Astrocyte of the hippocampus (primary cell): ENCODE measurements around the gene ITGB7.
A peak's percentile ranks its signal among the peaks of the same experiment; 100 is the strongest.

ENCODE experiments used
- DNase-seq: peaks from one replicate; pipeline ENCODE4 v3.0.0; 2011; ENCODE audit warnings: low read depth, low spot score

The ITGB7 gene

DNA sequence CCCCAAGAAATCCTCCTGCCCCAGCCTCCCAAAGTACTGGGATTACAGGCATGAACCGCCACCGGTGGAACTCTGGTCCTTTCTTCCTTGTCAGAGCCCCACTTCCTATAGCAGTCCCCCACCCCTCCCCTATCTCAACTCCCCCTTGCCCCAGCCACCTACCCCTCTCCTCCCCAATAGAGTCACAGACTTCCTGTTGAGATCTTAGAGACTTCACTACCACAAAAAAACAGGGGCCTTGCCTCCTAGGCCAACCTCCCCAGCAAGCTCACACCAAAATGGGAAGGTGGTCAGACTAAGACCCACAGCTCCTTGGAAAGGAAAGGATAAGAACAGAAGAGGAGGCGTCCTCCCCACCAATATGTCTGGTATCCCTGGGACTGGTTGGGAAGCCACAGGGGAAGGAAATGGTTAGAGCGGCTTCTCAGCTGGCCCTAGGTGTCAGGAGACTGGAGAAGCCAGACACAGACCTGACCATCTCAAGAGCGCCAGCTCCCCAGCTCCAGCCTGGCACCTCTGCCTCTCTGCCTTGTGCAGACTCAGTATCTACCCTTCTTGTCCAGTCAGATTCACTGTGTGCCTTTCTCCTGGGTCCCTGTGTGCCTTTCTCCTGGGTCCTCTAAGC lies 8.5 kb downstream of the ITGB7 start:
- no peak for DNase-seq

DNA sequence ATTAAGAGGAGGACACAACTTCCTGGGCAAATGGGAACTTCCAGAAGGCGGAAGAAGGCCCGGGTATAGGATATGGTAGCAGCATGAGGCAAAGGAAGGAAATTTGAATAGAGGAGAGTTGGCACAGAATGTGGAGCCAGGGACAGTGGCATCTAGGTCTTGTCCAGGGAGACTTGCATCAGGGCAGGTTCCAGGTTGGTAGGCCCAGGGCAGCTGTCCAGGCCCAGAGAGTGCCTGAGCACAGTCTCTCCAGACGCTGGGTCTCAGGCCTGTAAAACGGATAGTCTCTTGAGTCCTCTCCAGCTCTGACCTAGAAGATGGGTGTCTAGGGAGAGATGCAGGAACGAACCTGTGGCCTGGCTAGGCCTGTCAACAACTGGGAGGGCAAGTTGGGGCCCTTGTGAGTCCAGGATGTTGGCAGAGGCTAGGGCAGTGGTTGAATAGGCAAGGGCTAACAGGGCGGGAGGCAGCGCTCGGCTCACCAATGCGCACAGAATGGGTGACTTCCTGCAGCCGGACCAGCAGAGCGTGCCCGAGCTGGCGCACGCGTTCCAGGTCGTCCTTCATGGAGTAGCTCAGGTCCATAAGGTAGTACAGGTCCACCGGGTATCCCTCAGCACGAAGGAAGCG lies 9.9 kb downstream of the ITGB7 start:
- no peak for DNase-seq

DNA sequence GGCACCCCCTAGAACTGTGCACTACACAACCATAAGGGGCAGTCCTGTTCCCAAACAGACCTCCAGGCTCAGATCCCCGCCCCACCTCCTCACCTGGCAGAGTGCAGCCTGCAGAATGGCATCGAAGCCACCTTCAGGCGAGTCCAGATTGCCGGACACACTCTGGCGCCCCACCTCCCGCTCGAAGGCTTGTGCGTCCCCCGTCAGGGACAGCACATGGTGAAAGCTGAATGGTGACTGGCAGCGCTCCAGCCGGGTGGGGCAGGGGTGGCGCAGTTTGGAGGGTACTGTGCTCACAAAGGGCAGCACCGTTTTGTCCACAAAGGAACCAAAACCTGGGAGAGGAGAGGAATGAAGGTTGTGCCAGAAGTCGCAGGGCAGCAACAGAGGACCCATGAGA lies 10.6 kb downstream of the ITGB7 start:
- DNase-seq: no peak

DNA sequence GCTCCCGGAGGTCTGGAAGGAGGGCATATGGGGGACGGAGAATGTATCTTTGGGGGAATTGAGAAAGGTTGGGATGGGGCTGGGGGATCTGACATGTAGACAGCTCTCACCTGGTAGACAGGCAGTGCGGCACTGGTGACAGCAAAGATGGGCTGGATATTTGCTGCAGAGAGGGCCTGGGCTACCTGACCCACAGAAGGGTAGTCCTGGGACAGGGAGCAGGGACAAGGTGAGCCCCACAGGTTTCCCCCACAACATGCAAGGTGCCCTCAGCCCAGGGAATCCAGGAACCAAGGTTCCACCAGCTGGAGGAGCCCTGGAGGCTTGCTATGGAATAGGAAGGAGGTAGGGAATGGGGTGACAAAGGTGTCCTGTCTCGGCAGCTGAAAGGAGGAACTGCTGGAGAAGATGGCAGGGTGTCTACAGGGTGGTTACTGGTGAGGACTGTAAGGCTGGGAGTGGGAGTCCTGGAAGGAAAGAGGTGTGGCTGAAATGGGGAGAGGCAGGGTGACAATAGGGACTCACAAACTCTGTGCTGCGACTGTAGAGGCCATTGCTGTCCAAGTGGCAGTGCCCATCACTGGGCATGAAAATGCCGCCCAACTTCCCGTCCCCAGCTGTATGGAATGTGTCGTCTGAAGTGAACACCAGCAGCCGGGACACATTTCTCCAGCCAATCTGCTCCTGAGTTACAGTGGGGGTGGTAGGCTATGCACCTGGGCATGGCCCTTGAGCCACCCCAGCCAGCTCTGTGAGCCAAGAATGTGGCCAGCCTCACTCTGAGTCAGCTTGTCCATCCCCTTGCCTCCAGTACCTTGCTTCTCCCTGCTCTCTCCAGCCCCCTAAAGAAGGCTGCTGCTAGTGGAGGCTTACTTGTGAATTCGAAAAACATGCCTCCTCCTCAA lies 11.3 kb downstream of the ITGB7 start:
- peak; percentile 53 for DNase-seq

DNA sequence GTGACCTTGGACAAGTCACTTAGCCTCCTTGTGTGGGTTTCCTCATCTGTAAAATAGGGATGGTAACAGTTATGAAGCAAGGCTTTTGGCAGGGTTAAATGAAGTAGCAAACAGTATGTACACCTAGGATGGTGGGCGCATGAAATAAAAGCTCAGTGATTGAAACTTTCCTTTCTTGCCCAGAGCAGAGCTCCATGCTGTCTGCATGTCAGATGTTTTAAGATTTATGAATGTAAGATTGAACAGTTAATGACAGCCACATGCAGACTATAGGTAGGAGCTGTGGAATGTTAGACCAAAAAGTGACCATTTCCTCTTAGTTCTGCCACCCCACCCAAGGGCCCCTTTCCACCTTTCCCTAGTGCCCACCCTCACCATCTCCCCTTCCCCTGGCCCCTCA lies 12.1 kb downstream of the ITGB7 start:
- no peak for DNase-seq

DNA sequence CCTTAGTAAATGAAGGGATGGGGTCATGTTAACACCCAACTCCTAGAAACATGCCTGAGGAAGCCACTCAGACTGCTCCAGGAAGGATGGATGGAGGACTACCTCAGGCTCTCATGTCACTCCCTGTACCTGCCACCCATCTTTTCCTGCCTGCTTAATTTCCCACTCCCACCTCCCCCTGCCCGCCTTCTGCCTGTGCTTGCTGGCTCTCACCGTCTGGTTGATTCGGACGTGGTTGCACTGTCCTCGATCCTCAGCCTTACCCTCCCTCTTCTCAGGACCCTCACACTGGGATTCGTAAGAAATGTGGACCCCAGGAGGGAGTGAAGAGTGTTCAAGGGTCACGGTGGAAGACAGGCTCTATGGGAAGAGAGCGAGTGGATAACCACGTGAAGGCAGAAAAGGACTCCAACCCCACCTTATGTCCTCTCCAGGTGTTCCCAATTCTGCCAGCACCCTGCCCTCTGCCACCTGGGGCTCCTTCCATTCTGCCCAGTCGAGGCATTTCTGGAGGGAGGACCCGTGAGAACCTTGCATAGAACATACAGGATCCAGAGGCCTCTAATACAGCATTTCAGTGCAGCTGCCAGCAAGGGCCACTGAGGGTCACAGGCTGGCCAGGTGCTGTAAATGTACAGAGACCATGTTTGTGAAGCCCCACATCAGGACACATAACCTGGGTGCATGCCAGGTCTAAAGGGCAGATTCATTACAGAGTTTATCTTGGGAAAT lies 12.9 kb downstream of the ITGB7 start:
- DNase-seq: no peak

DNA sequence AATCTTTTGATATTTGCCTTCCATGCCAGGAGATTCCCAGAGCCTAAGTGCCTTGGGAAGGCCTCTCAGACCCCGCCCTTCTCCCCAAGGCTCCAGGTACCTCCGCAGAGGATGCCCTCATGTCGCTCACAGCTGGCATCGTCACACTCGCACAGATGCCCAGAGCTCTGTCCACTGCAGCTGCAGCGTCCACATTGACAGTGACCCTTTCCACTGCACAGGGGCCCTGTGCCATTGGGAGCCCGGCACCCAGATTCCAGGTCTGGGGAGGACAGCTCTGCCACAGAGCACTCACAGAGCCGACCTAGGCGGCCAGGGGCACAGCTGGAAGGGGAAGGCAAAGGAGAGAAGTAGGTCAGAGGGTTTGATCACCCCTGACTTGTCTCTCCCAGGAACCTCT lies 14.0 kb downstream of the ITGB7 start:
- no peak for DNase-seq

DNA sequence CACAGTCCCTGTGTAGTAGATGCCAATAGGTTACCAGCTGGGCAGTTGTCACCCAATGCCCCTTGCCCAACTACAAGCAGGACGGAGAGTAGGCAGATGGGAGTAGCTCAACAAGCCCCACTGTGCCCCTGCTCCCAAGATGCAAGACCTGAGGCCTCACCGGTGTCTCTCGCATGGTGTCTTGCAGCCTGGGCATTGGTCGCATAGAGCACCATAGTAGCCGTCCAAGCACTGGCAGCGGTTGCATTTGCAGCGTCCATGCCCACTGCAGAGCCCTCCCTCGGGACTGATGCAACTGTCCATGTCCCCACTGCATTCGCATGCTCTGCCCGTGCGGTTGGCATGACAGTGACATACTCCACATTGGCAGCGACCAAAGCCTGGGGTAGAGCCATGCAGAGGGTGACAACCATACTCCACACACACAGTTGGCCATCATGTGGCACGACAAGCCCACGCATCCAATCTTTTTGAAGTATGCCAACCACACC lies 14.5 kb downstream of the ITGB7 start:
- no peak for DNase-seq

DNA sequence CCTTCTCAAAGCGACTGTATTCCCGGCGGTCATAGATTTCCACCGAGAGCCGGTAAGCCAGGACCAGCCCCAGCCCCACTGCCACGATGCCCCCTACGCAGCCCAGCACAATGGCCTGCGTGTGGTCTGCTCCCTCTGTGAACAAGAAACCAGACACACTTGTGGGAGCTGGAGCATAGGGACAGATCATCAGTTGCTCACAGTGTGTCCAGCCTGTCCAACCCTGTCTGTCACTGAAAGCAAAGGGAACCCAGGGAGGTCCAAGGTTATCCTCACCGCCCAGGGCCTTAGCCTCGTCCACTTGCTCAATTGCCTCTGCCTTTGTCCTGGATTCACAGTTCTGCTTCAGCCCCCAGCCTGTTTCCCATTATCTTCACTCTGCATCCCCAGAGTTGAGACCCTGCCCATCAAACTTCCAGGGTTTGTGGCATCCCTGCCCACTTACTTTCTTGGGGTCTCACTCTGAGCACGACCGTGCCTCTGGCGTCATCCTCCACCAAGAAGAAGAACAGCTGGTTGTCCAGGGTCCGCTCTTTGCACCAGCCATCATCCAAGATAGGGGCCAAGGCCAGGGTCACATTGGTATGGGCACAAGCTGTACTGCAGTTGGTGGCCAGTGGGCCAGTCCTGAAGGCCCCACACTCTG lies 15.0 kb downstream of the ITGB7 start:
- DNase-seq: no peak

DNA sequence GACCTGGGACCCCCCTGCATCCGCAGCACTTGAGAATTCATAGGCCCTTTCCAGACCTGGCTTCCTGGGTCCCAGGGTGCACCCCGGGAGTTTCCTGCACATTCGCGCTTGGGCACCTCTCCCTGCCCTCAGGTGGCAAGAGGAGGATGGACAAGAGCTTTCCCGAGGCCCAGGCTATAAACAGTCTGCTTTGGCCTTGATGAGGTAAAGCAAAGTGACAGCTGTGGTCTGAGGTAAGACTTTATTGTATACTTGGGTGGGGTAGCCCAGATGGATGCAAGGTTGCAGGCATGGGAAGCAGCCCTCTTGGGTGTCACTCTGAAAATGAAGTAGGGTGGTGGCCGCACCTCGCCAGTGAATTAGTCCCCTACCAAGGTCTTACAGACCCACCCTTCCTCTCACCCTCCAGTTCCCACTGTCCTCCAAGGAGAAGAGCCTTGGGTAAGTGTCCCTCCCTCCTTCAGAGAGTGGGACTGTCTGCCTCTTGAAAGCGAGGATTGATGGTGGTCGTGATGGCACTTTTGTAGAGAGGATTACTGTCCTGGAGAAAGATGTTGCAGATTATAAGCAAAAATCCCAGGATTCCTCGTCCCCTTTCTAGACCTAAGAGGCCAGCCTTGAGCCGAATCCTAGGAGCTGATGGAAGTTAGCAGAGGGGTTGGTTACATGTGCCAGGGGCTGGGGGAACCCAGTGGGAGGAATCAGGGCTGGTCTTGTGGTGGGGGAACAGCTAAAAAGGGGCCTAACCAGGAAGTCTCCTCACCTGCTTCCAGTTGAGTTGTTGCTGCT lies 15.8 kb downstream of the ITGB7 start:
- DNase-seq: no peak

DNA sequence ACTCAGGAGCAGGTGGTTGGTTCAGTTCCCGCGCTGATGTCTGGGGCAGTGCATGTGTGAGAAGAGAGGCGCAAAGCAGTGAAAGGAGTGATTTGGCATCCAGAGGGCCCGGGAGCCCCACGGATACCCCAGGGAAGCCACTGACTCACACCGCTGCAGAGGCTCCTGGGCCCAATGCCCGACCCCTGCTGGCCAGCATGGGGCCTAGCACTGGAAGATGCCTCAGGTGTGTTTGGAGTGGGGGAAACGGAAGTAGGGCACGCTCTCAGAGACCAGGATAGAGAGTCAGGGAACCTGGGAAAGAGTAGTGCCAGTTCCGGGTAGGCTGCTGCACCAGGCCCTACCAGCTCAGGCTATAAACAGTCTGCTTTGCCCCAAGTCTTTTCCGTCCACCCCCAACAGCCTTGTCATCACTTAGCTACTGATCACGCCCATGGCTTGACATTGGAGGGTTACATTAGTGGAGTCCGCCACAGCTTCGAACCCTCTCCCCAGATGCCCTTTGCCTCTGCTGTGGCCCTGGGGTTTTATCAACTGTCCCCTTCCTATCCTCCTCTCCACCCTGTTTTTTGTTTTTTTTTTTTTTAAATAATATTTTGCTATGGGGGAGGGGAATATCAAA lies 16.8 kb downstream of the ITGB7 start:
- DNase-seq: peak; percentile 75

DNA sequence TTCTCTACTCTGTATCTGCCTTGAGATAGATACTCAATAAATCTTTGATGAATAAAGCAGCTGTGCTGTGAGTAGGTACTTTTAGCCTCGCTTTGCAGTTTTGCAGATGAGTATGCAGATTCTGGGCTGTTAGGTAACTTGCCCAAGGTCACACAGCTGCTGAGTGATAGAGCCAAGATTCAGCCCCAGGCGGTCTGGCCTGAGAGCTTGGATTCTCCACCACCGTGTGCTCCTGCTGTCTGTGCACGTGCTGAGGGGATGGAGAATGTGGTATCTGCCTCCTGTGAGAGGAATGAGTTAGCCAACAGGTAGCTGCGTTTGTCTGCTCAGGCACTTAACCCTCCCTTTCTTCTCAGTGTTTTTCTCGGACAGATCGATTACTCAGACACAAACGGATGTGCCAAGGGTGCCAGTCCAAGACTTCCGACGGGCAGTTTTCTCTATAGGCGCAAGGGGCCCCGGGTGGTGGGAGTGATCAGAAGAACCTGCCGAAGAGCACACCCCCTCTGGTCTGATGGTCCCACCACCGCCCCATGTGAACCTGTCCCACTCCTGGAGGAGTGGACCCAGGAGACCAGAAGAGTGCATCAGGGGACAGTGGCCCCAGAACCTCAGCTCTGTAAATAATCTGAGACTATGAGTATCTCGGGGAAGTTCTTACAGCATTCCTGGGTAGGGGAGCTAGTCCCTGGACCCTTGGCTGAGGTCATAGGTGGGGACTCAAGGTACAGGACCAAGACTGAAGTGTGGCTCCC lies 19.7 kb downstream of the ITGB7 start:
- DNase-seq: no peak

DNA sequence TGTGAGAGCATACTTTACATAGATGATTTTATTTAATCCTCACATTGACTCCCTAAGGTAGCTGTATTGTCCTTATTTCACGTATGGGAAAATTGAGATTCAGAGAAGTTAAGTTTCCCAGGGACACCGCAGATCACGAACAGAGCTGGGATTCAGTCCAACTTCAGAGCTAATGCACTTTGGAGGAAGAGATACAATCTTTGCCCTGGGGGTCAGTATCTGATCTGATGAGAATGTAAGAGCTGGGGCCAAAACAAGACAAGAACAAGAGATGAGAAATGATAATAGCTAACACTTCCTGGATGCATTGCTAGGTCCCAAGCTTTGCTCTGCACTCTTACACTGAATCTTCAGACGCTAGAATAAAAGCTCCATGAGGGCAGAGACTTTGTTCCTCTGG lies 20.3 kb downstream of the ITGB7 start:
- DNase-seq: no peak

DNA sequence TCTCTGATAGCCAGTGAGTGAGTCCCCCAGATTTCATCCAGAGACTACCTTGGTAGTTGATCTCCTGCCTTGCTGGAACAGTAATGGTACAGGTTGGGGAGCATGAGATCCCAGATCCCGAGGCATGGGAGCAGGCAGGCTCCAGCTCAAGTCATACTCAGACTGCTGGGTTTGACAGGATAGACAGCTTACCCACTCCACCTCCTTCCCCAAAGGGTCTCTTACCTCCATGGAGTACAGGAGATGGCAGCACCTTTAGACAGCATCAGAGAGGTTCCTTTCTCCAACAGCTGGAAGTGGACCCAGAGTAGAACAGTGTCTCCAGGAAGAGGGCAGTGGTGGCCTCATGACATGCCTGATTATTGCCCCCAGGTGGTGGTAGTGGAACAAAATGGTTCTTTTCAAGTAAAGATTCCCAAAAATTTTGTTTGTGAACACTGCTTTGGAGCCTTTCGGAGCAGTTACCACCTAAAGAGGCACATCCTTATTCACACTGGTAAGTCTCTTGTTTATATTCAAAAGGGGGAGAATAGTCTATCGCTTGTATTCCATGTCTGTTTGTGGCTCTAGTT lies 21.4 kb downstream of the ITGB7 start:
- no peak for DNase-seq

DNA sequence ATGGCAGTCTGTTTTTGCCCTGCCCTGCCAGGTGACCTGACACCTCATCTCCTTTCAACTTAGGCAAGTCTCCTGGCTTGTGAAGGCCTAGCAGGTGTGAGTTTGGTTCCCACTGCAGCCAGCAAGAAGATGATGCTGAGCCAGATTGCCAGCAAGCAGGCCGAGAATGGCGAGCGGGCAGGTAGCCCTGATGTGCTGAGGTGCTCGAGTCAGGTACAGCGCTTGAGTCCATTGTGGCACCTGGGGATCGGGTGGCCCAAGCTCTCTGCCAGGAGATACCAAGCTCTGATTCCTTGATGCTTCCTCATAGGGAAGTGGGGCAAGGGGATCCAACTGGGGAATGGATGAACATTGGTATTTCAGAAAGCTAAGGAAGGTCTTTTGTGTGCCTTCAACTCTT lies 22.2 kb downstream of the ITGB7 start:
- DNase-seq: no peak

DNA sequence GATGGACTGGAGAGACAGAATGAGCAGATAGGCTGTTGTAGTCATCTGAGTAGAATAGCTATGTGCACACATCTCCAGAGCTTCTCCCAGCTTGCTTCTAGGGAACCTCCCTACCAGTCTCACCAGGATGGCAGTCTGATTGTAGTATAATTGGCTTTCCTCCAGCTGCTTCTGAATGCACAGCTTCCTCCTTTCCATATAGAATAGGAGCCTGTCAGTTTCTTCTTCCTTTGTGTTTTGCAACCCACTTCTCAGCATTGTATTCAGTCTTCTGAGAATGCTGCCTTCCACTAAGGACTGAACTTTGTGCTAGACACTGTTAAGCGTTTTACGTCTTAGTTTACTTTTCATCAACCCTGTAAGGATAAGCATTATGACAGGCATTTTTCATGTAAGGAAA lies 24.1 kb downstream of the ITGB7 start:
- DNase-seq: no peak

DNA sequence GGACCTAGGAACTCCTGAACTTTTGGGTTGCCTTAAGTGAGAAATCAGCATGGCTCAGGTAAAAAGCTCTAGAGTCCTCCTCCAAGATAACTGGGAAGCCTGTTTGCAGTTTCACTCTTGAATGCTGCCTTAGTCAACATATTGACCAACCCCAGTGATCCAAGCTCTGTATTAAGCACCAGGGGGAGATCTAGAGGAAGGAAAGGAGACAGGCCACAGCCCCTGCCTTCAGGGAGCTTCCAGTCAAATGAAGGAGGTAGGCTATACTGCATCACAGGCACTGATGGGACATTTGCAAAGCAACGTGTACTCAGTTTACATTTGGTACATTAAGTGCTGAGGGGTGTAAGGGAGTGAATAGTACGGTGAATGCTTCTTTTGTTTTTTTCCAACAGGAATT lies 25.1 kb downstream of the ITGB7 start:
- DNase-seq: no peak

DNA sequence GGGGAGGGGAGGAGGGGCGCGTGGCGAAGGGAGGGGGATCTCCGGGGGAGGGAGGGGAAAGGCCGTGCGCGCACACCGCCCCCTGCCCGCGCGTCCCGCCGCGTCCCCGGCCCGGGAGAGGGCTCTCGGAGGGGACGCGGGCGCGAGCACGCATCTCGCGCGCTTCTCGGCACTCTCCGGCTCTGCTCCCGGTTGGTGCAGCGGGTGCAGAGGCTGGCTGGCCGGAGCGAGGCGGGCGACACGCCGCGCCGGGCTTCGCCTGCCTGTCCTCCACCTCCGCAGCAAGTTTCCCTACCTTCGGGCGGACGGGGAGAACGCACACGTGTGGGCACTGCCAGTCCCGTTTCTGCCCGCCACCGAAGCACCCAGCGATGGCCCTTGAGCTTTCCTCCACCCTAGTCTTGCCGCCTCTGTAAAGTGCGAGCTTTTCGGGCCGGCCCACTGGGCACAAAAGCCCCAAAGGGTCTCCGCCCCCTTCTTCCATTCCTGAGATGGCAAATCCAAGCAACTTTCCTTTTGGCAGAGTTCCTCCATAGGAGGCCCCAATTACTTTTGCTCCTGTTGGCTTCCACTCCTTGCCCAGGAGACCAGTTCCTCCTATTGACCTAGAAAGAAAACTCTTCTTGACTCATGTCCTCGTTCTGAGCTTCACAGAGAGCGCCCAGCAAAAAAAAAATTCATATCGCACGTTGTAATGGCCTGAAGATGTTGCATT lies 26.0 kb downstream of the ITGB7 start:
- peak; percentile 92 for DNase-seq
